Skeletal muscle tissue (tissue), 5 donors: ENCODE measurements around the gene C1orf35. TPM values are rescaled to one million over a fixed set of nuclear protein-coding genes. Genes with fewer than 3 reads are reported as not detected.

ENCODE experiments used
- H3K27ac ChIP-seq: one replicate; pipeline ENCODE4 v1.7.0; 2013; ENCODE audit warnings: mild to moderate bottlenecking, low read depth, low read length, inconsistent platforms
- H3K27me3 ChIP-seq, 3 donors: one replicate each; pipeline ENCODE4 v1.7.0; 2013; ENCODE audit warnings: low read length in 3 of 3; ENCODE audit not compliant: control insufficient read depth in 3 of 3, insufficient read depth in 3 of 3
- H3K36me3 ChIP-seq, 3 donors: one replicate each; pipeline ENCODE4 v1.7.0; 2013; ENCODE audit warnings: low read length in 3 of 3; ENCODE audit not compliant: control insufficient read depth in 3 of 3, insufficient read depth in 3 of 3
- H3K4me1 ChIP-seq, 3 donors: one replicate each; pipeline ENCODE4 v1.7.0; 2013; ENCODE audit warnings: low read length in 3 of 3, mild to moderate bottlenecking in 3 of 3; ENCODE audit not compliant: control insufficient read depth in 3 of 3, insufficient read depth in 3 of 3
- H3K4me3 ChIP-seq, 3 donors: one replicate each; pipeline ENCODE4 v1.7.0; 2013; ENCODE audit warnings: low read length in 3 of 3
- H3K9ac ChIP-seq, 3 donors: one replicate each; pipeline ENCODE4 v1.7.0; 2013; ENCODE audit warnings: low read length in 3 of 3, mild to moderate bottlenecking in 3 of 3, moderate library complexity in 2 of 3, low read depth in 1 of 3
- H3K9me3 ChIP-seq, 3 donors: one replicate each; pipeline ENCODE4 v1.7.0; 2013; ENCODE audit warnings: low read length in 3 of 3; ENCODE audit not compliant: control insufficient read depth in 3 of 3
- small RNA-seq: library from RNA; depleted of rRNA; stranded (forward); fragments of <200 nt; gene quantifications from one replicate; pipeline ENCODE3, GENCODE V24; 2014
- total RNA-seq: library from RNA; depleted of rRNA; stranded (reverse); fragments of >200 nt; gene quantifications from one replicate; pipeline ENCODE4 v1.2.3, GENCODE V29; 2014
- donor health status: Osteomylitis.

C1orf35 gene
- total RNA-seq, 1 donor from 2014 or later = 4.7 TPM

DNA sequence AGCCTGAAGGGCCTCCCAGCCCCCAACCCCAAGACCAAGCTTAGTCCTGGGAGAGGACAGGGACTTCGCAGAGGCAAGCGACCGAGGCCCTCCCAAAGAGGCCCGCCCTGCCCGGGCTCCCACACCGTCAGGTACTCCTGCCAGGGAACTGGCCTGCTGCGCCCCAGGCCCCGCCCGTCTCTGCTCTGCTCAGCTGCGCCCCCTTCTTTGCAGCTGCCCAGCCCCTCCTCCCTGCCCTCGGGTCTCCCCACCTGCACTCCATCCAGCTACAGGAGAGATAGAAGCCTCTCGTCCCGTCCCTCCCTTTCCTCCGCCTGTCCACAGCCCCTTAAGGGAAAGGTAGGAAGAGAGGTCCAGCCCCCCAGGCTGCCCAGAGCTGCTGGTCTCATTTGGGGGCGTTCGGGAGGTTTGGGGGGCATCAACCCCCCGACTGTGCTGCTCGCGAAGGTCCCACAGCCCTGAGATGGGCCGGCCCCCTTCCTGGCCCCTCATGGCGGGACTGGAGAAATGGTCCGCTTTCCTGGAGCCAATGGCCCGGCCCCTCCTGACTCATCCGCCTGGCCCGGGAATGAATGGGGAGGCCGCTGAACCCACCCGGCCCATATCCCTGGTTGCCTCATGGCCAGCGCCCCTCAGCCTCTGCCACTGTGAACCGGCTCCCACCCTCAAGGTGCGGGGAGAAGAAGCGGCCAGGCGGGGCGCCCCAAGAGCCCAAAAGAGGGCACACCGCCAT is 42.5 kb downstream of the C1orf35 start:
- Histone ChIP-seq H3K9me3 (peaks cover 0 to 2% (median 0%) of the 10 kb centered on the region in 3 donors), H3K36me3 (no peaks in the 10 kb centered on the region), H3K4me1 (peaks cover 0 to 6% (median 5%) of the 10 kb centered on the region in 3 donors), H3K9ac (no peak overlapping the region), H3K27ac (no peak overlapping the region), H3K4me3 (no peak overlapping the region), H3K27me3 (peaks cover 71 to 77% (median 71%) of the 10 kb centered on the region in 3 donors)

DNA sequence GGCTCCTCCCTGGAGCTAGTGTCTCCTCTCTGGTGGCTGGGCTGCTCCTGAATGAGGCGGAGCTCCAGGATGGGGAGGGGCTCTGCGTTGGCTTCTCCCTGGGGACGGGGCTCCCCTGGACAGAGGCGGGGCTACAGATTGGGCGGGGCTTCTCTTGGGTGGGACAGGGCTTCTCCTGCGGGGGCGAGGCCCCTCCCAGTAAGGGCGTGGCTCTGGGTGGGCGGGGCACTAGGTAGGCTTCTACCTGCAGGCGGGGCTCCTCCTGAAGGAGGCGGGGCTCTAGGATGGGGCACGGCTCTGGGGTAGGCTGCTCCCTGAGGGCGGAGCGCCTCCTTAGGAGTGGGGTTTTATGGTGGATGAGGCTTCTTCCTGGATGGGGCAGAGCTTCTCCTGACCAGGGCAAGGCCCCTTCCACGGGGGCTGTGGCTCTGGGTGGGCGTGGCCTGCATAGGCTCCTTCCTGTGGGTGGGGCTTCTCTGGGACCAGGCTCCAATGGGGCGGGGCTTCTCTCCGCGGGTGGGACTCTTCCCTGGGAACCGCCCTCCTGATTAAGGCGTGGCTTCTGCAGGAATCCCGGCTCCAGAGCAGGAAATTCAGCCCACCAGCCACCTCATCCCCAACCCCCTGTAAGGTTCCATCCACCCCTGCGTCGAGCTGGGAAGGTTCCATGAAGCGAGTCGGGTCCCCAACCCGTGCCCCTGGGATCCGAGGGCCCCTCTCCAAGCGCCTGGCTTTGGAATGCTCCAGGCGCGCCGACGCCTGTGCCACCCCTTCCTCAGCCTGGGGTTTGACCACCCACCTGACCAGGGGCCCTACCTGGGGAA is 43.3 kb downstream of the C1orf35 start:
- Histone ChIP-seq H3K4me3 (no peak overlapping the region), H3K27ac (no peak overlapping the region), H3K9ac (no peak overlapping the region), H3K27me3 (peaks cover 63 to 71% (median 64%) of the 10 kb centered on the region in 3 donors), H3K9me3 (peaks cover 0 to 2% (median 0%) of the 10 kb centered on the region in 3 donors), H3K36me3 (no peaks in the 10 kb centered on the region), H3K4me1 (peaks cover 0 to 6% (median 5%) of the 10 kb centered on the region in 3 donors)

DNA sequence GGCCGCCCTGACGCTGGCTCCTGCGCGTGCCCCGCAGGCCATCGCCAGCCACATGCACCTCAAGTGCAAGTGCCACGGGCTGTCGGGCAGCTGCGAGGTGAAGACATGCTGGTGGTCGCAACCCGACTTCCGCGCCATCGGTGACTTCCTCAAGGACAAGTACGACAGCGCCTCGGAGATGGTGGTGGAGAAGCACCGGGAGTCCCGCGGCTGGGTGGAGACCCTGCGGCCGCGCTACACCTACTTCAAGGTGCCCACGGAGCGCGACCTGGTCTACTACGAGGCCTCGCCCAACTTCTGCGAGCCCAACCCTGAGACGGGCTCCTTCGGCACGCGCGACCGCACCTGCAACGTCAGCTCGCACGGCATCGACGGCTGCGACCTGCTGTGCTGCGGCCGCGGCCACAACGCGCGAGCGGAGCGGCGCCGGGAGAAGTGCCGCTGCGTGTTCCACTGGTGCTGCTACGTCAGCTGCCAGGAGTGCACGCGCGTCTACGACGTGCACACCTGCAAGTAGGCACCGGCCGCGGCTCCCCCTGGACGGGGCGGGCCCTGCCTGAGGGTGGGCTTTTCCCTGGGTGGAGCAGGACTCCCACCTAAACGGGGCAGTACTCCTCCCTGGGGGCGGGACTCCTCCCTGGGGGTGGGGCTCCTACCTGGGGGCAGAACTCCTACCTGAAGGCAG is 44.0 kb downstream of the C1orf35 start:
- Histone ChIP-seq H3K9ac (no peak overlapping the region), H3K27ac (no peak overlapping the region), H3K4me3 (no peak overlapping the region), H3K9me3 (peaks cover 0 to 2% (median 0%) of the 10 kb centered on the region in 3 donors), H3K36me3 (no peaks in the 10 kb centered on the region), H3K27me3 (peaks cover 59 to 65% (median 59%) of the 10 kb centered on the region in 3 donors), H3K4me1 (peaks cover 0 to 6% (median 5%) of the 10 kb centered on the region in 3 donors)

DNA sequence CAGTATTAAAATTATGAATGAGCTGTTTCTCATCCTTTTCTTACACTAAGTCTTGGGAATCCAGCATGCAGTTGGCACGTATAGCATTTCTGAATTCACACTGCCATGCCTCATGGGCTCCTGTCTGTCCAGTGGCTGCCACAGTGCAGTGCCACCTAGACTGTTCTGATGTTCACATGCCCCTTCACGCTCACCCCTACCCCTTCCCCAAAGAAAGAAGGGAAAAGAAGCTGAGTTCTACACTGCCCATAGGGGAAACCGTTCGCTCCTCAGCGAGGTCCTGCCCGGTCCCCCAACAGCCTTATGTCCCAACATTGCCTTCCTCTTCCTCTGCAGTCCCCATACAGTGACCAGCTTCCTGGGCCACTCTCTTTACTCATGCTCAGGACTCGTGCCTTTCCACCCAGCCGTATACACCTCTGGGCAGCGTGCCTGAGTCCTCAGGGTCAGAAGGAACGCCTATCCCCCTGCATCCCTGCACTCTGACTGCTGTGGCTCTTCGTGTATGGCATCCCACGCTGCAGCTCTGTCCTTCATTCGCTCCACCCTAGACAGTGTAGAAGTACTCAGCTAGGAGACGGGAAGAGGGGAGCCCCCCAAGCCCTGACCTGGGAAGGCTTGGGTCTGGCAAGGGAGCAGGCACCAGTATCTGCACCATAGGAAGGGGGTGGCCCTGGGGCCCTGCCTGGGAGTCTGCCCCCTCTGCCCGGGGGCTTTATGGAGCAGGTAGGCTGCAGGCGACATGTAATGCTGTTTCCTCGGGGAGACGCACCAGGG is 44.8 kb downstream of the C1orf35 start:
- H3K27me3 ChIP-seq = peaks cover 52 to 59% (median 55%) of the 10 kb centered on the region in 3 donors
- H3K27ac ChIP-seq = no peak overlapping the region
- peaks cover 0 to 2% (median 0%) of the 10 kb centered on the region in 3 donors for H3K9me3 ChIP-seq

More for the DNA sequence above, 44.8 kb downstream of the C1orf35 start:
- Histone ChIP-seq H3K36me3 (no peaks in the 10 kb centered on the region), H3K9ac (no peak overlapping the region), H3K4me3 (no peak overlapping the region), H3K4me1 (peaks cover 0 to 6% (median 5%) of the 10 kb centered on the region in 3 donors)

Small RNAs within 50 kb of the gene (small RNA-seq; reads per million reads assigned to genes)
- not detected for gene AL359510.1

Other genes starting within 250 kb of the C1orf35 start
- gene WNT9A, start 155.4 kb downstream of the C1orf35 start, total RNA-seq = 2.1 TPM
- not detected for gene WNT3A, start 96.3 kb downstream of the C1orf35 start, total RNA-seq
- gene ARF1, start 20.6 kb downstream of the C1orf35 start, total RNA-seq = 101 TPM
- gene MRPL55, start 6.0 kb upstream of the C1orf35 start, total RNA-seq = 38.1 TPM
- gene GUK1, start 37.0 kb upstream of the C1orf35 start, total RNA-seq = 165 TPM
- 1.6 TPM for gene GJC2, start 46.6 kb upstream of the C1orf35 start, total RNA-seq
- gene IBA57, start 62.5 kb upstream of the C1orf35 start, total RNA-seq = 3.1 TPM
- gene OBSCN, start 104.7 kb upstream of the C1orf35 start, total RNA-seq = 460 TPM